Dendritic cell treated with granulocyte-macrophage colony-stimulating factor and Interleukin-4, amounts not matched to agents 40 ng/mL and 50 ng/mL, for 4 days (primary cell): ENCODE measurements around the gene YBX2.

ENCODE experiments used
- H3K27ac Mint-ChIP-seq: one replicate; pipeline ENCODE4 v1.8.0; 2022; ENCODE audit warnings: mild to moderate bottlenecking, mixed read lengths
- H3K27me3 Mint-ChIP-seq: one replicate; pipeline ENCODE4 v1.8.0; 2022; ENCODE audit warnings: mild to moderate bottlenecking, mixed read lengths
- H3K36me3 Mint-ChIP-seq: one replicate; pipeline ENCODE4 v1.8.0; 2022; ENCODE audit warnings: low read depth, mixed read lengths
- H3K4me1 Mint-ChIP-seq: one replicate; pipeline ENCODE4 v1.8.0; 2022; ENCODE audit warnings: low read depth, mixed read lengths
- H3K4me3 Mint-ChIP-seq: one replicate; pipeline ENCODE4 v1.8.0; 2022; ENCODE audit warnings: mild to moderate bottlenecking, moderate library complexity, mixed read lengths
- H3K9me3 Mint-ChIP-seq: one replicate; pipeline ENCODE4 v1.8.0; 2022; ENCODE audit warnings: mixed read lengths
- intact Hi-C: fragments of 100-400 bp; cut with micrococcal nuclease; formaldehyde crosslinking; loops from one replicate; pipeline ENCODE4 v1.15.0; 2022

The YBX2 gene

GRCh38 chr17:7328840-7329373 is 34.5 kb upstream of the YBX2 start, which contains the start of gene NEURL4:
TSS of gene NEURL4 (minus strand) at chr17:7329335. CDS start at chr17:7329312, 23 bp downstream.
- peak within 1 kb of the TSS; percentile 98 for H3K27ac Mint-ChIP-seq
- H3K36me3 Mint-ChIP-seq, result peaks cover 48% of the 10 kb centered on the region
- peak within 1 kb of the TSS; percentile 99 for H3K4me3 Mint-ChIP-seq
- no peaks in the 10 kb centered on the region for H3K9me3 Mint-ChIP-seq
- no peaks in the 10 kb centered on the region for H3K27me3 Mint-ChIP-seq
- intact Hi-C loops, result loop anchor here (1.0 kb wide), 1 partner anchor 21 kb away; no protein-coding TSS in a partner anchor
- H3K4me1 Mint-ChIP-seq, result peaks cover 59% of the 10 kb centered on the region

GRCh38 chr17:7328009-7328408 is 33.6 kb upstream of the YBX2 start:
- no peaks in the 10 kb centered on the region for H3K27me3 Mint-ChIP-seq
- intact Hi-C loops, result no loop called here
- no peaks in the 10 kb centered on the region for H3K9me3 Mint-ChIP-seq
- H3K4me3 Mint-ChIP-seq, result peak overlapping the region; percentile 99
- H3K27ac Mint-ChIP-seq, result peak overlapping the region; percentile 98
- H3K4me1 Mint-ChIP-seq, result peaks cover 53% of the 10 kb centered on the region
- peaks cover 57% of the 10 kb centered on the region for H3K36me3 Mint-ChIP-seq

- Mint-ChIP-seq H3K4me1 (peaks cover 49% of the 10 kb centered on the region), H3K9me3 (no peaks in the 10 kb centered on the region), H3K27me3 (no peaks in the 10 kb centered on the region), H3K4me3 (no peak overlapping the region), H3K36me3 (peaks cover 62% of the 10 kb centered on the region), H3K27ac (peak overlapping the region; percentile 98)
- intact Hi-C loops, result no loop called here
Observed at GRCh38 chr17:7327501-7327900, 33.1 kb upstream of the YBX2 start.

- Mint-ChIP-seq H3K9me3 (no peaks in the 10 kb centered on the region), H3K27ac (peak overlapping the region; percentile 98), H3K4me1 (peaks cover 44% of the 10 kb centered on the region), H3K27me3 (no peaks in the 10 kb centered on the region), H3K4me3 (no peak overlapping the region), H3K36me3 (peaks cover 66% of the 10 kb centered on the region)
- intact Hi-C loops, result no loop called here
Observed at GRCh38 chr17:7327056-7327455, 32.6 kb upstream of the YBX2 start.

- H3K27me3 Mint-ChIP-seq, result no peaks in the 10 kb centered on the region
- H3K4me3 Mint-ChIP-seq, result no peak overlapping the region
- no peaks in the 10 kb centered on the region for H3K9me3 Mint-ChIP-seq
- intact Hi-C loops, result no loop called here
- no peak overlapping the region for H3K27ac Mint-ChIP-seq
- H3K4me1 Mint-ChIP-seq, result peaks cover 36% of the 10 kb centered on the region
- peaks cover 75% of the 10 kb centered on the region for H3K36me3 Mint-ChIP-seq
Observed at GRCh38 chr17:7326186-7326585, 31.7 kb upstream of the YBX2 start.

- Mint-ChIP-seq H3K9me3 (no peaks in the 10 kb centered on the region), H3K4me3 (no peak overlapping the region), H3K36me3 (peaks cover 86% of the 10 kb centered on the region), H3K4me1 (peaks cover 28% of the 10 kb centered on the region), H3K27ac (no peak overlapping the region), H3K27me3 (no peaks in the 10 kb centered on the region)
- intact Hi-C loops, result no loop called here
Observed at GRCh38 chr17:7325031-7325528, 30.6 kb upstream of the YBX2 start.

GRCh38 chr17:7324438-7324779 is 30.0 kb upstream of the YBX2 start:
- peaks cover 28% of the 10 kb centered on the region for H3K4me1 Mint-ChIP-seq

GRCh38 chr17:7323731-7324437 is 29.4 kb upstream of the YBX2 start:
- intact Hi-C loops, result no loop called here
- H3K27me3 Mint-ChIP-seq, result no peaks in the 10 kb centered on the region
- peaks cover 26% of the 10 kb centered on the region for H3K4me1 Mint-ChIP-seq
- H3K27ac Mint-ChIP-seq, result no peak overlapping the region
- H3K9me3 Mint-ChIP-seq, result no peaks in the 10 kb centered on the region
- H3K4me3 Mint-ChIP-seq, result no peak overlapping the region
- H3K36me3 Mint-ChIP-seq, result peaks cover 91% of the 10 kb centered on the region

More at GRCh38 chr17:7324438-7324779, 30.0 kb upstream of the YBX2 start:
- Mint-ChIP-seq H3K27me3 (no peaks in the 10 kb centered on the region), H3K27ac (no peak overlapping the region), H3K9me3 (no peaks in the 10 kb centered on the region), H3K36me3 (peaks cover 91% of the 10 kb centered on the region), H3K4me3 (no peak overlapping the region)
- intact Hi-C loops, result no loop called here

- Mint-ChIP-seq H3K27me3 (no peaks in the 10 kb centered on the region), H3K36me3 (peaks cover 100% of the 10 kb centered on the region), H3K27ac (no peak overlapping the region), H3K9me3 (no peaks in the 10 kb centered on the region), H3K4me3 (no peak overlapping the region), H3K4me1 (peaks cover 18% of the 10 kb centered on the region)
- intact Hi-C loops, result no loop called here
Observed at GRCh38 chr17:7322520-7323194, 28.2 kb upstream of the YBX2 start.

GRCh38 chr17:7321466-7321865 is 27.0 kb upstream of the YBX2 start:
- intact Hi-C loops, result no loop called here
- peaks cover 97% of the 10 kb centered on the region for H3K36me3 Mint-ChIP-seq
- H3K4me1 Mint-ChIP-seq, result peaks cover 20% of the 10 kb centered on the region
- no peaks in the 10 kb centered on the region for H3K27me3 Mint-ChIP-seq
- no peak overlapping the region for H3K27ac Mint-ChIP-seq
- no peaks in the 10 kb centered on the region for H3K9me3 Mint-ChIP-seq
- no peak overlapping the region for H3K4me3 Mint-ChIP-seq

- no peaks in the 10 kb centered on the region for H3K27me3 Mint-ChIP-seq
- intact Hi-C loops, result no loop called here
- peak overlapping the region; percentile 31 for H3K27ac Mint-ChIP-seq
- H3K36me3 Mint-ChIP-seq, result peaks cover 97% of the 10 kb centered on the region
- no peak overlapping the region for H3K4me3 Mint-ChIP-seq
- H3K9me3 Mint-ChIP-seq, result no peaks in the 10 kb centered on the region
- peaks cover 34% of the 10 kb centered on the region for H3K4me1 Mint-ChIP-seq
Observed at GRCh38 chr17:7318121-7318860, 23.9 kb upstream of the YBX2 start.

GRCh38 chr17:7317161-7317803 is 22.8 kb upstream of the YBX2 start:
- Mint-ChIP-seq H3K9me3 (no peaks in the 10 kb centered on the region), H3K27me3 (no peaks in the 10 kb centered on the region), H3K4me3 (no peak overlapping the region), H3K27ac (peak overlapping the region; percentile 31), H3K36me3 (peaks cover 97% of the 10 kb centered on the region), H3K4me1 (peaks cover 44% of the 10 kb centered on the region)
- intact Hi-C loops, result no loop called here

GRCh38 chr17:7315570-7316235 is 21.3 kb upstream of the YBX2 start:
- intact Hi-C loops, result no loop called here
- peaks cover 97% of the 10 kb centered on the region for H3K36me3 Mint-ChIP-seq

More at GRCh38 chr17:7315570-7316235, 21.3 kb upstream of the YBX2 start:
- peaks cover 59% of the 10 kb centered on the region for H3K4me1 Mint-ChIP-seq
- peak overlapping the region; percentile 91 for H3K27ac Mint-ChIP-seq
- H3K27me3 Mint-ChIP-seq, result no peaks in the 10 kb centered on the region
- H3K9me3 Mint-ChIP-seq, result no peaks in the 10 kb centered on the region
- peak overlapping the region; percentile 85 for H3K4me3 Mint-ChIP-seq
